ENCODE data around the gene HDAC4.

The HDAC4 gene

DNA sequence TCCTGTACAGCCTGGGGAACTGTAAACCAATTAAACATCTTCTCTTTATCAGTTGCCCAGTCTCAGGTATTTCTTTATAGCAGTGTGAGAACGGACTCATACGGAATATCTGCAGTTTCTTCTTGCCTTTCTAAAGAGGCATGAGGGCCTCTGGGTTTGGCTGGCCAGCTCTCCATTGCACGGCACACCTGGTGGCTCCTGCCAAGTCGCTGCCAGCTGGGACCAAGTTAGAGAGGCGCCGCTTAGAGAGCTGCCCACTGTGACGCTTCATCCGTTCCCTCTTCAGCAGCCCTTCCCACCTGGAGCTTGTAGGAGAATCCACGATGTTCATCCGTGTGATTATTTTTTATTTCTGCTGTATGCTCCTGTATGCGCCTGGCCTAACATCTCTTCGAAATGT, 357.5 kb downstream of the HDAC4 start:
- Histone ChIP-seq H2AFZ (ENCODE audit: low read length) (no peak overlapping the region), H3K9me2 (replicated peaks; ENCODE audit: low read depth, low read length) (no peaks in the 10 kb centered on the region), H3K4me3 (ENCODE audit: low read length, poor library complexity, severe bottlenecking) (no peak overlapping the region), H3K79me2 (ENCODE audit: insufficient read depth, low read length) (no peaks in the 10 kb centered on the region), H3K36me3 (ENCODE audit: insufficient read depth, low read length) (no peaks in the 10 kb centered on the region), H3F3A (ENCODE audit: low read depth) (no peaks in the 10 kb centered on the region), H3K27me3 (ENCODE audit: insufficient read depth, low read length, poor library complexity, severe bottlenecking) (no peaks in the 10 kb centered on the region), H3K4me2 (ENCODE audit: low read depth, low read length, poor library complexity, severe bottlenecking) (no peak overlapping the region), H3K4me1 (ENCODE audit: insufficient read depth, low read length, poor library complexity, severe bottlenecking) (no peaks in the 10 kb centered on the region), H3K9ac (ENCODE audit: low read depth, low read length, poor library complexity, severe bottlenecking) (no peak overlapping the region), H3K9me3 (ENCODE audit: insufficient read depth, low read depth, low read length) (no peaks in the 10 kb centered on the region), H4K20me1 (ENCODE audit: insufficient read depth, low read length, poor library complexity, severe bottlenecking) (no peaks in the 10 kb centered on the region)
- TF ChIP-seq, protein P1, sequence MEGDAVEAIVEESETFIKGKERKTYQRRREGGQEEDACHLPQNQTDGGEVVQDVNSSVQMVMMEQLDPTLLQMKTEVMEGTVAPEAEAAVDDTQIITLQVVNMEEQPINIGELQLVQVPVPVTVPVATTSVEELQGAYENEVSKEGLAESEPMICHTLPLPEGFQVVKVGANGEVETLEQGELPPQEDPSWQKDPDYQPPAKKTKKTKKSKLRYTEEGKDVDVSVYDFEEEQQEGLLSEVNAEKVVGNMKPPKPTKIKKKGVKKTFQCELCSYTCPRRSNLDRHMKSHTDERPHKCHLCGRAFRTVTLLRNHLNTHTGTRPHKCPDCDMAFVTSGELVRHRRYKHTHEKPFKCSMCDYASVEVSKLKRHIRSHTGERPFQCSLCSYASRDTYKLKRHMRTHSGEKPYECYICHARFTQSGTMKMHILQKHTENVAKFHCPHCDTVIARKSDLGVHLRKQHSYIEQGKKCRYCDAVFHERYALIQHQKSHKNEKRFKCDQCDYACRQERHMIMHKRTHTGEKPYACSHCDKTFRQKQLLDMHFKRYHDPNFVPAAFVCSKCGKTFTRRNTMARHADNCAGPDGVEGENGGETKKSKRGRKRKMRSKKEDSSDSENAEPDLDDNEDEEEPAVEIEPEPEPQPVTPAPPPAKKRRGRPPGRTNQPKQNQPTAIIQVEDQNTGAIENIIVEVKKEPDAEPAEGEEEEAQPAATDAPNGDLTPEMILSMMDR (conservative IDR thresholded peaks at IDR 0.05; ENCODE audit: low read length): no peak
- no peak for TF ChIP-seq EZH2phosphoT487 (IDR thresholded peaks at IDR 0.05; ENCODE audit: borderline replicate concordance)

DNA sequence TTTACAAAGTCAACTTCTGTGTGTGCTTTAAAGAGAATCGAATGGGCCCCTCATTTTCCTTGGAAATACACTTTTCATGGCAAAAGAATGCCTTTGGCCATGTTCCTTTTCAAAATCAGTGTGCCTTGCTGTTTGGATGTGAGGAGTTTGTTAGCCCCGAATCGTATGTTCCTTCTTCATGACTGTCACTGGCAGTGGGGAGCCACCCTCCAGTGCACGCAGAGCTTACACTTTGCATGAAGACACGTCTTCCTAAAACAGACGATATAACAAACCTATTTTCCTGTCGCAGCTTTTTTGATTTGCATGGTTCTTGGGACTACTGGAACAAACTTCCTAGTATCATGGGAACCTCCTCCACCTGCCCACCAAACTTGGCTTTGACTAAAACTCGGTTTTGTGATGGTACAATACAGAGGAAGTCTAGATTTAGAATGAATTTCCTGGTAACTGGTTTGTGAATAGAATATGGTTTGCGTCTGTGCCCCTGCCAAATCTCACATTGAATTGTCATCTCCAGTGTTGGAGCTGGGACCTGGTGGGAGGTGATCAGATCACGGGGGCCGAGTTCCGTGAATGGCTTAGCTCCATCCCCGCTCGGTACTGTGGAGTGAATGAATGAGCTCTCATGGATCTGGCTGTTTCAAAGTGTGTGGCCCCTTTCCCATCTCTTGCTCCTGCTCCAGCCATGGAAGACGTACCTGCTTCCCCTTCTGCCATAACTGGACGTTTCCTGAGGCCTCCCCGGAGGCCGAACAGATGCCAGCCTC, 358.1 kb downstream of the HDAC4 start:
- no peak overlapping the region for H3K4me2 ChIP-seq (ENCODE audit: low read depth, low read length, poor library complexity, severe bottlenecking)
- no peak overlapping the region for H2AFZ ChIP-seq (ENCODE audit: low read length)
- H3K36me3 ChIP-seq (ENCODE audit: insufficient read depth, low read length): no peaks in the 10 kb centered on the region
- H3K27me3 ChIP-seq (ENCODE audit: insufficient read depth, low read length, poor library complexity, severe bottlenecking): no peaks in the 10 kb centered on the region
- no peaks in the 10 kb centered on the region for H3F3A ChIP-seq (ENCODE audit: low read depth)
- no peak for TF ChIP-seq EZH2phosphoT487 (IDR thresholded peaks at IDR 0.05; ENCODE audit: borderline replicate concordance)
- TF ChIP-seq, protein P1 (conservative IDR thresholded peaks at IDR 0.05; ENCODE audit: low read length): no peak
- H3K4me3 ChIP-seq (ENCODE audit: low read length, poor library complexity, severe bottlenecking): no peak overlapping the region
- H3K9ac ChIP-seq (ENCODE audit: low read depth, low read length, poor library complexity, severe bottlenecking): no peak overlapping the region
- H3K79me2 ChIP-seq (ENCODE audit: insufficient read depth, low read length): no peaks in the 10 kb centered on the region
- no peaks in the 10 kb centered on the region for H4K20me1 ChIP-seq (ENCODE audit: insufficient read depth, low read length, poor library complexity, severe bottlenecking)
- no peaks in the 10 kb centered on the region for H3K9me2 ChIP-seq (replicated peaks; ENCODE audit: low read depth, low read length)
- no peaks in the 10 kb centered on the region for H3K9me3 ChIP-seq (ENCODE audit: insufficient read depth, low read depth, low read length)
- no peaks in the 10 kb centered on the region for H3K4me1 ChIP-seq (ENCODE audit: insufficient read depth, low read length, poor library complexity, severe bottlenecking)

DNA sequence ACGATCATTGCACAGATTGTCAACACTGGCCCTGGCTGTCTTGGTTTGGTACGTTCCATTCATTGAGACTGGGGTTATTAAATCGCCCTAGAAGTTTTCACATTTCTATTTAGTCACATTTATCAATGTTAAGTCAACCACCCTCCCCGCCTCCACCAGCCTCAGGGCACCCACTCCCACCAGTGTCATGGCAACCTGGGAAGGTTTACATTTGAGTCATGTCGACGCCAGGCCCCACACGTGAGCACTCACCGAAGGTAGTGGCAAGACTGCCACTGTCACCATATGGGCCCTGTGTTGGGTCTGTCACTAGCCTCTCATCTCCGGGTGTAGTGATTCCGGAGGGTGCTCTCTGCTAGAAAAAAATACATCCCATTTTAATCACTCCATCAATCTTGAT, 358.8 kb downstream of the HDAC4 start:
- H3K4me1 ChIP-seq (ENCODE audit: insufficient read depth, low read length, poor library complexity, severe bottlenecking): no peaks in the 10 kb centered on the region
- no peaks in the 10 kb centered on the region for H3K36me3 ChIP-seq (ENCODE audit: insufficient read depth, low read length)
- H2AFZ ChIP-seq (ENCODE audit: low read length): no peak overlapping the region
- no peaks in the 10 kb centered on the region for H3K9me2 ChIP-seq (replicated peaks; ENCODE audit: low read depth, low read length)
- H3K4me2 ChIP-seq (ENCODE audit: low read depth, low read length, poor library complexity, severe bottlenecking): no peak overlapping the region
- H3K9ac ChIP-seq (ENCODE audit: low read depth, low read length, poor library complexity, severe bottlenecking): no peak overlapping the region
- H4K20me1 ChIP-seq (ENCODE audit: insufficient read depth, low read length, poor library complexity, severe bottlenecking): no peaks in the 10 kb centered on the region
- H3K79me2 ChIP-seq (ENCODE audit: insufficient read depth, low read length): no peaks in the 10 kb centered on the region
- no peak overlapping the region for H3K4me3 ChIP-seq (ENCODE audit: low read length, poor library complexity, severe bottlenecking)
- H3K9me3 ChIP-seq (ENCODE audit: insufficient read depth, low read depth, low read length): no peaks in the 10 kb centered on the region
- no peaks in the 10 kb centered on the region for H3K27me3 ChIP-seq (ENCODE audit: insufficient read depth, low read length, poor library complexity, severe bottlenecking)
- no peaks in the 10 kb centered on the region for H3F3A ChIP-seq (ENCODE audit: low read depth)
- TF ChIP-seq, protein P1 (conservative IDR thresholded peaks at IDR 0.05; ENCODE audit: low read length): no peak
- TF ChIP-seq EZH2phosphoT487 (IDR thresholded peaks at IDR 0.05; ENCODE audit: borderline replicate concordance): no peak

Data from Loucy (cell line).